HCT116 (cell line): Measurements from ENCODE around the gene CRYBB1. TPM values are rescaled to one million over a fixed set of nuclear protein-coding genes. Genes with fewer than 3 reads are reported as not detected.

Source experiments
- ATAC-seq: fragments of 200-7000 bp; cut with Tn5 transposase; 2 replicates; pipeline ENCODE4 v1.9.1; 2020; ENCODE audit warnings: mild to moderate bottlenecking, moderate library complexity
- BruUV-seq: library from RNA; stranded (reverse); fragments of 400-500 nt; replicated peaks from 2 replicates; lab custom pipeline; 2021; lab: Mats Ljungman, UMichigan
- CTCF ChIA-PET: fragments of 300-600 bp; sonication (Branson Sonifier 250); formaldehyde crosslinking; loops from one replicate; lab custom pipeline; 2021; ENCODE audit warnings: antibody characterized with exemption; lab: Charles Lee
- POLR2A ChIA-PET: fragments of 300-600, 350-600 bp; sonication (Branson Sonifier 250); formaldehyde crosslinking; loops from one replicate; lab custom pipeline; 2021; ENCODE audit warnings: antibody characterized with exemption; lab: Charles Lee
- RAD21 ChIA-PET, 2 experiments: fragments of 300-600 bp; sonication (Branson Sonifier 250); formaldehyde crosslinking; loops; one replicate each; lab custom pipeline; 2023; ENCODE audit warnings: low total read pairs in 2 of 2; ENCODE audit not compliant: uncharacterized antibody in 2 of 2, unreplicated experiment in 2 of 2, low non-redundant PET in 1 of 2; lab: Charles Lee
- DNase-seq: peaks from one replicate; pipeline ENCODE4 v3.0.0-alpha.2; 2010; ENCODE audit warnings: low read depth, low spot score
- H2AFZ ChIP-seq: fragments of 200-600 bp; shearing (Covaris generic), sonication (generic); 2 replicates; pipeline ENCODE4 v1.6.1; 2017; ENCODE audit warnings: low read depth, mixed run types, mixed read lengths, antibody characterized with exemption, low read length; ENCODE audit not compliant: poor library complexity, severe bottlenecking
- H3K27ac ChIP-seq: 2 replicates; pipeline ENCODE4 v1.5.1; 2012; ENCODE audit warnings: low read depth, low read length
- H3K27me3 ChIP-seq: fragments of 200-600 bp; sonication (generic); 2 replicates; pipeline ENCODE4 v1.6.1; 2016; ENCODE audit warnings: mixed run types, low read length, mixed read lengths; ENCODE audit not compliant: insufficient read depth
- H3K36me3 ChIP-seq, 2 experiments: fragments of 200-500 bp in 1 of 2; fragments of 200-600 bp in 1 of 2; sonication (Bioruptor generic) in 1 of 2; sonication (generic) in 1 of 2; 2 replicates each; pipeline versions ENCODE4 v1.5.1 to v1.6.1; 2014 to 2016; ENCODE audit warnings: low read length in 2 of 2, inconsistent platforms in 1 of 2, mixed read lengths in 1 of 2, mixed run types in 1 of 2; ENCODE audit not compliant: insufficient read depth in 2 of 2, control insufficient read depth in 1 of 2
- H3K4me1 ChIP-seq, 2 experiments: fragments of 200-600 bp in 1 of 2; sonication (generic) in 1 of 2; 2 replicates each; pipeline versions ENCODE4 v1.5.1 to v1.6.1; 2012 to 2017; ENCODE audit warnings: low read length in 2 of 2, inconsistent platforms in 1 of 2, mild to moderate bottlenecking in 1 of 2, mixed read lengths in 1 of 2, mixed run types in 1 of 2, moderate library complexity in 1 of 2; ENCODE audit not compliant: insufficient read depth in 2 of 2, control insufficient read depth in 1 of 2
- H3K4me2 ChIP-seq: fragments of 200-600 bp; sonication (generic); 2 replicates; pipeline ENCODE4 v1.6.1; 2017; ENCODE audit warnings: mixed run types, low read length, mixed read lengths
- H3K4me3 ChIP-seq, 2 experiments: fragments of 200-600 bp in 1 of 2; sonication (generic) in 1 of 2; replicated peaks in 1 of 2; 2 replicates each; pipeline ENCODE4 v1.5.1; 2011 to 2016; ENCODE audit warnings: low read length in 2 of 2, control low read depth in 1 of 2, low read depth in 1 of 2, mild to moderate bottlenecking in 1 of 2, mixed read lengths in 1 of 2, mixed run types in 1 of 2
- H3K79me2 ChIP-seq: fragments of 200-600 bp; sonication (generic); 2 replicates; pipeline ENCODE4 v1.6.1; 2017; ENCODE audit warnings: mild to moderate bottlenecking, mixed run types, low read length, moderate library complexity, mixed read lengths; ENCODE audit not compliant: insufficient read depth
- H3K9ac ChIP-seq: fragments of 200-600 bp; sonication (generic); 2 replicates; pipeline ENCODE4 v1.6.1; 2016; ENCODE audit warnings: low read length, mixed read lengths
- H3K9me2 ChIP-seq: fragments of 200-600 bp; sonication (generic), shearing (Covaris generic); 2 replicates; pipeline ENCODE4 v1.6.1; 2017; ENCODE audit warnings: mixed run types, mild to moderate bottlenecking, moderate library complexity; ENCODE audit not compliant: insufficient read depth
- H3K9me3 ChIP-seq, 2 experiments: fragments of 200-500 bp in 1 of 2; fragments of 200-600 bp in 1 of 2; sonication (Bioruptor generic) in 1 of 2; sonication (generic) in 1 of 2; 2 replicates each; pipeline ENCODE4 v1.6.1; 2014 to 2017; ENCODE audit warnings: low read length in 2 of 2, mixed read lengths in 2 of 2, inconsistent platforms in 1 of 2, low read depth in 1 of 2, mild to moderate bottlenecking in 1 of 2, mixed run types in 1 of 2, moderate library complexity in 1 of 2; ENCODE audit not compliant: control insufficient read depth in 1 of 2, insufficient read depth in 1 of 2
- H4K20me1 ChIP-seq: fragments of 200-600 bp; sonication (generic), shearing (Covaris generic); 2 replicates; pipeline ENCODE4 v1.6.1; 2017; ENCODE audit warnings: mixed run types, mild to moderate bottlenecking, moderate library complexity; ENCODE audit not compliant: insufficient read depth
- CBX3 ChIP-seq: IDR thresholded peaks from 2 replicates; pipeline ENCODE4 v1.6.1; 2012; ENCODE audit warnings: low read depth
- ELF1 ChIP-seq: IDR thresholded peaks from 2 replicates; pipeline ENCODE4 v1.6.1; 2012; ENCODE audit warnings: low read depth, borderline replicate concordance
- EZH2 ChIP-seq: fragments of 200-600 bp; sonication (generic); IDR thresholded peaks from 2 replicates; pipeline ENCODE4 v1.6.1; 2017; ENCODE audit warnings: antibody characterized with exemption, mixed run types
- FOSL1 ChIP-seq: IDR thresholded peaks from 2 replicates; pipeline ENCODE4 v1.6.1; 2012; ENCODE audit warnings: low read depth
- POLR2AphosphoS5 ChIP-seq: IDR thresholded peaks from 2 replicates; pipeline ENCODE4 v1.6.1; 2011; ENCODE audit warnings: mild to moderate bottlenecking, low read depth, low read length, moderate library complexity
- RAD21 ChIP-seq: IDR thresholded peaks from 2 replicates; pipeline ENCODE4 v1.6.1; 2012; ENCODE audit warnings: low read depth, mild to moderate bottlenecking
- SP1 ChIP-seq: IDR thresholded peaks from 2 replicates; pipeline ENCODE4 v1.6.1; 2012; ENCODE audit warnings: low read depth
- SRF ChIP-seq: IDR thresholded peaks from 2 replicates; pipeline ENCODE4 v1.6.1; 2012; ENCODE audit warnings: low read depth
- TCF7L2 ChIP-seq: IDR thresholded peaks from 2 replicates; pipeline ENCODE4 v1.7.0; 2011; ENCODE audit warnings: borderline replicate concordance, inconsistent platforms; ENCODE audit not compliant: insufficient read depth, insufficient read length; ENCODE audit errors: extremely low read depth
- YY1 ChIP-seq: IDR thresholded peaks from 2 replicates; pipeline ENCODE4 v1.6.1; 2011; ENCODE audit warnings: low read length, low read depth, moderate library complexity, mild to moderate bottlenecking; ENCODE audit not compliant: insufficient replicate concordance; ENCODE audit errors: extremely low read depth
- ZFX ChIP-seq: fragments of 450-650 bp; IDR thresholded peaks from 2 replicates; pipeline ENCODE4 v1.6.1; 2017
- intact Hi-C: fragments of 100-400 bp; cut with micrococcal nuclease; formaldehyde crosslinking; loops from 2 replicates; pipeline ENCODE4 v1.10.0; 2022
- total RNA-seq: library from RNA; stranded (reverse); gene quantifications from one replicate; pipeline ENCODE4 v1.2.1, GENCODE V29; 2021; ENCODE audit not compliant: unreplicated experiment
- TF ChIP-seq, protein P1 (sequence below): IDR thresholded peaks from 2 replicates; pipeline ENCODE4 v1.6.1; 2012
- TF ChIP-seq, protein P2 (sequence below), 3 experiments: fragments of 200-600 bp in 1 of 3; sonication (generic) in 1 of 3; IDR thresholded peaks in 2 of 3; conservative IDR thresholded peaks in 1 of 3; 2 replicates each; pipeline ENCODE4 v1.5.1; 2012 to 2017; ENCODE audit warnings: low read depth in 2 of 3, low read length in 2 of 3, antibody characterized with exemption in 1 of 3, borderline replicate concordance in 1 of 3, control low read depth in 1 of 3, mild to moderate bottlenecking in 1 of 3, mixed read lengths in 1 of 3, mixed run types in 1 of 3, moderate library complexity in 1 of 3; ENCODE audit not compliant: insufficient read depth in 1 of 3
- TF ChIP-seq, protein P3 (sequence below): IDR thresholded peaks from 2 replicates; pipeline ENCODE4 v1.6.1; 2012
- TF ChIP-seq, protein P4 (sequence below): IDR thresholded peaks from 2 replicates; pipeline ENCODE4 v1.6.1; 2011; ENCODE audit warnings: mild to moderate bottlenecking, low read length, moderate library complexity; ENCODE audit not compliant: insufficient replicate concordance; ENCODE audit errors: extremely low read depth

The CRYBB1 gene
- total RNA-seq, 1 experiment from 2014 or later: not detected

DNA sequence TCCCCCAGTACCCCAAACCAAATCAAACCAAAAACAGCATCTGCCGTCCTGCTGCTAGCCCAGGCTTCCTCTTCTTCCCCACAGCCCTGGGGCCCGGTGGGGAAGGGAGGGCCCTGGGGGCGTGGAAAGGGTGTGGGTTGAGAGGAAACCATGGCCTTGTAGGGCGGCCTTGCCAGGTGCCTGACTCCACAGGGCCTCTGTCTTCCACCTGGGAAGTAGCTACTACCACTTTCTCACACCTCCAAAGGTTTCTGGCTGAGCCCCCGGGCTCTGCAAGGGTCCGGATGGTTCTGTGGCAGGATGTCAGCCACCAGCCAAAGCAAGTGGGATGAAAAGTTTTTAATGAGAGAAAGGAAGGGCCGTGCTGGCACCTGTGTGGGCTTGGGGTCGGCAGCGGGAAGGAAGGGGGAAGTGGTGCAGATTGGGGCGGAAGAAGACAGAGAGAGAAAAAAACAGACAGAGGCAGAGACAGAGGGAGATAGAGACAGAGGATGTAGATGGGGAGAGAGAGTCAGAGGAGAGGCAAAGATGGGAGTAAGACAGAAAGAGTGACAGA is 38.4 kb downstream of the CRYBB1 start:
- POLR2A ChIA-PET: no interaction called here
- H3K27me3 ChIP-seq: no peaks in the 10 kb centered on the region
- no TSS peak for BruUV-seq

DNA sequence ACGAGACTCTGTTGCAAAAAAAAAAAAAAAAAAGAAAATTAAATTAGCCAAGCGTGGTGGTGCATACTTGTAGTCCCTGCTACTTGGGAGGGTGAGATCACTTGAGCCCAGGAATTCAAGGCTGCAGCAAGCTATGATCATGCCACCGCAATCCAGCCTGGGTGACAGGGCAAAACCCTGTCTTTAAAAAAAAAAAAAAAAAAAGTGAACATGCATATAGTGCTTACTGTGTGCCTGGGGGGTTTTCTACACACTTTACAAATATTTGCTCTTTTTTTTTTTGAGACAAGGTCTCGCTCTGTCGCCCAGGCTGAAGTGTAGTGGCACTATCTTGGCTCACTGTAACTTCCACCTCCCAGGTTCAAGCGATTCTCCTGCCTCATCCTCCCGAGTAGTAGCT is 40.7 kb downstream of the CRYBB1 start:
- no peaks in the 10 kb centered on the region for H3K4me1 ChIP-seq
- TF ChIP-seq SP1 (no peak), YY1 (no peak), POLR2AphosphoS5 (no peak), ELF1 (no peak), CBX3 (no peak), ZFX (no peak), SRF (no peak), RAD21 (no peak)
- TF ChIP-seq, protein P1, sequence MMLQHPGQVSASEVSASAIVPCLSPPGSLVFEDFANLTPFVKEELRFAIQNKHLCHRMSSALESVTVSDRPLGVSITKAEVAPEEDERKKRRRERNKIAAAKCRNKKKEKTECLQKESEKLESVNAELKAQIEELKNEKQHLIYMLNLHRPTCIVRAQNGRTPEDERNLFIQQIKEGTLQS: no peak
- TF ChIP-seq, protein P2, sequence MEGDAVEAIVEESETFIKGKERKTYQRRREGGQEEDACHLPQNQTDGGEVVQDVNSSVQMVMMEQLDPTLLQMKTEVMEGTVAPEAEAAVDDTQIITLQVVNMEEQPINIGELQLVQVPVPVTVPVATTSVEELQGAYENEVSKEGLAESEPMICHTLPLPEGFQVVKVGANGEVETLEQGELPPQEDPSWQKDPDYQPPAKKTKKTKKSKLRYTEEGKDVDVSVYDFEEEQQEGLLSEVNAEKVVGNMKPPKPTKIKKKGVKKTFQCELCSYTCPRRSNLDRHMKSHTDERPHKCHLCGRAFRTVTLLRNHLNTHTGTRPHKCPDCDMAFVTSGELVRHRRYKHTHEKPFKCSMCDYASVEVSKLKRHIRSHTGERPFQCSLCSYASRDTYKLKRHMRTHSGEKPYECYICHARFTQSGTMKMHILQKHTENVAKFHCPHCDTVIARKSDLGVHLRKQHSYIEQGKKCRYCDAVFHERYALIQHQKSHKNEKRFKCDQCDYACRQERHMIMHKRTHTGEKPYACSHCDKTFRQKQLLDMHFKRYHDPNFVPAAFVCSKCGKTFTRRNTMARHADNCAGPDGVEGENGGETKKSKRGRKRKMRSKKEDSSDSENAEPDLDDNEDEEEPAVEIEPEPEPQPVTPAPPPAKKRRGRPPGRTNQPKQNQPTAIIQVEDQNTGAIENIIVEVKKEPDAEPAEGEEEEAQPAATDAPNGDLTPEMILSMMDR (IDR thresholded peaks at IDR 0.05 in 2 of 3, conservative IDR thresholded peaks at IDR 0.05 in 1 of 3; ENCODE audit: borderline replicate concordance in 1 of 3, insufficient read depth in 1 of 3, low read depth in 2 of 3, low read length in 2 of 3): no peak
- TF ChIP-seq, protein P3, sequence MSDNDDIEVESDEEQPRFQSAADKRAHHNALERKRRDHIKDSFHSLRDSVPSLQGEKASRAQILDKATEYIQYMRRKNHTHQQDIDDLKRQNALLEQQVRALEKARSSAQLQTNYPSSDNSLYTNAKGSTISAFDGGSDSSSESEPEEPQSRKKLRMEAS: no peak
- TF ChIP-seq, protein P4, sequence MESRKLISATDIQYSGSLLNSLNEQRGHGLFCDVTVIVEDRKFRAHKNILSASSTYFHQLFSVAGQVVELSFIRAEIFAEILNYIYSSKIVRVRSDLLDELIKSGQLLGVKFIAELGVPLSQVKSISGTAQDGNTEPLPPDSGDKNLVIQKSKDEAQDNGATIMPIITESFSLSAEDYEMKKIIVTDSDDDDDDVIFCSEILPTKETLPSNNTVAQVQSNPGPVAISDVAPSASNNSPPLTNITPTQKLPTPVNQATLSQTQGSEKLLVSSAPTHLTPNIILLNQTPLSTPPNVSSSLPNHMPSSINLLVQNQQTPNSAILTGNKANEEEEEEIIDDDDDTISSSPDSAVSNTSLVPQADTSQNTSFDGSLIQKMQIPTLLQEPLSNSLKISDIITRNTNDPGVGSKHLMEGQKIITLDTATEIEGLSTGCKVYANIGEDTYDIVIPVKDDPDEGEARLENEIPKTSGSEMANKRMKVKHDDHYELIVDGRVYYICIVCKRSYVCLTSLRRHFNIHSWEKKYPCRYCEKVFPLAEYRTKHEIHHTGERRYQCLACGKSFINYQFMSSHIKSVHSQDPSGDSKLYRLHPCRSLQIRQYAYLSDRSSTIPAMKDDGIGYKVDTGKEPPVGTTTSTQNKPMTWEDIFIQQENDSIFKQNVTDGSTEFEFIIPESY: no peak
- H3K36me3 ChIP-seq: no peaks in the 10 kb centered on the region
- H3K9ac ChIP-seq: no peak overlapping the region
- no peaks in the 10 kb centered on the region for H4K20me1 ChIP-seq
- CTCF ChIA-PET: no interaction called here
- POLR2A ChIA-PET: no interaction called here
- H3K27me3 ChIP-seq: no peaks in the 10 kb centered on the region
- no peak overlapping the region for H2AFZ ChIP-seq
- H3K27ac ChIP-seq: no peak overlapping the region
- intact Hi-C loops: no loop called here
- no peak overlapping the region for H3K4me2 ChIP-seq
- no peaks in the 10 kb centered on the region for H3K9me2 ChIP-seq
- ATAC-seq: no peak
- H3K4me3 ChIP-seq: no peak overlapping the region
- no TSS peak for BruUV-seq
- no peaks in the 10 kb centered on the region for H3K79me2 ChIP-seq
- no peak for DNase-seq
- H3K9me3 ChIP-seq: no peaks in the 10 kb centered on the region
- RAD21 ChIA-PET: no interaction called here

More for the DNA sequence above, 38.4 kb downstream of the CRYBB1 start:
- Histone ChIP-seq H3K27ac (no peak overlapping the region), H3K9me3 (no peaks in the 10 kb centered on the region), H3K36me3 (no peaks in the 10 kb centered on the region), H2AFZ (no peak overlapping the region), H3K9ac (no peak overlapping the region), H3K9me2 (no peaks in the 10 kb centered on the region), H4K20me1 (no peaks in the 10 kb centered on the region), H3K4me3 (no peak overlapping the region), H3K79me2 (0 out of 2 replicates have a peak, but pooled peaks cover 2% of the 10 kb centered on the region), H3K4me1 (no peaks in the 10 kb centered on the region), H3K4me2 (no peak overlapping the region)
- no peak for DNase-seq
- no peak for ATAC-seq
- intact Hi-C loops: no loop called here
- ChIA-PET RAD21 (no interaction called here), CTCF (no interaction called here)
- TF ChIP-seq CBX3: no peak
- no peak for TF ChIP-seq EZH2
- no peak for TF ChIP-seq TCF7L2
- TF ChIP-seq ELF1: no peak
- TF ChIP-seq FOSL1: no peak
